GM18951 (cell line): ENCODE measurements around the gene PLSCR4.

Experiments used
- POLR2A ChIP-seq: IDR thresholded peaks from 4 replicates; pipeline ENCODE4 v1.6.1; 2011; ENCODE audit warnings: mild to moderate bottlenecking; ENCODE audit not compliant: insufficient read length, insufficient read depth; ENCODE audit errors: extremely low read depth
- in situ Hi-C: fragments of 300-500 bp; cut with MboI; formaldehyde crosslinking; loops from one replicate; pipeline ENCODE4 v1.12.0; 2022; ENCODE audit warnings: low sequenced_read_pairs, mixed read lengths, inconsistent platforms; ENCODE audit not compliant: unreplicated experiment

PLSCR4 gene

GRCh38 chr3:146160321-146160963 is 90.5 kb downstream of the PLSCR4 start:
- in situ Hi-C loops: loop anchor here (25.0 kb wide), 1 partner anchor 373 kb away; no protein-coding TSS in a partner anchor
- TF ChIP-seq POLR2A: no peak

DNA sequence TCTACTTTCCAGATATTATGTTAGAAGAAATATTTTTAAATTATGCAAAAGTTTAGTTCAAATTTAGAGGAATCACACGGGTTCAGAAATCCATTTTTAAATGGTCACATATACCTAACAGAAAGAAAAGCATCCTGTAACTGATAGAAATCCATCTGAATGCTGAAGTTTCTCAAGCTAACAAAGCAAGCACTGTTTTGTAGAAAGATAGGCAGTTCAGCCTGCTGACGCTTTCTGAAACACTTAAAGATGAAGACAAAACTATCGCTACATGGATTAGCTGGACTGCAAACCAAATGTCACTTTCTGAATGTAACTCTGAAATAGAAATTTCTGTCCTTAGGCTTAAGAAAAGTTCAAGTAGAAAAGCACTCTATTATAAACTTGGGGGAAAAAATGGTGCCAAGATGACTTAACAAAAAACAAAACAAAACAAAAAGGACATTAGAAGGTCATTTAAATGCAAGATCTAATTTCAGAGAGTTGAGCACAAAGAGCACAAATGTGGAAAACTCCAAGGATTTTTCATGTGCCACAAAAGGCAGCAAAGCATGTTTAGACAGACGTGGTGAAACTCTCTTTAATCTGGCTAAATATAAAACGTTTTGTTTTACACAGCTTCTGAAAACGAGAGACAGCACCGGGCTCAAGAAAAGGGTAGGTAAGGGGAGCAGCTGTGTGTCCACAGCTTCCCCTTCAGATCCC is 91.1 kb downstream of the PLSCR4 start:
- in situ Hi-C loops: loop anchor here (25.0 kb wide), 1 partner anchor 372 kb away; no protein-coding TSS in a partner anchor
- no peak for TF ChIP-seq POLR2A

GRCh38 chr3:146159037-146159436 is 91.9 kb downstream of the PLSCR4 start:
- in situ Hi-C loops: loop anchor here (25.0 kb wide), 1 partner anchor 372 kb away; no protein-coding TSS in a partner anchor
- TF ChIP-seq POLR2A: no peak

DNA sequence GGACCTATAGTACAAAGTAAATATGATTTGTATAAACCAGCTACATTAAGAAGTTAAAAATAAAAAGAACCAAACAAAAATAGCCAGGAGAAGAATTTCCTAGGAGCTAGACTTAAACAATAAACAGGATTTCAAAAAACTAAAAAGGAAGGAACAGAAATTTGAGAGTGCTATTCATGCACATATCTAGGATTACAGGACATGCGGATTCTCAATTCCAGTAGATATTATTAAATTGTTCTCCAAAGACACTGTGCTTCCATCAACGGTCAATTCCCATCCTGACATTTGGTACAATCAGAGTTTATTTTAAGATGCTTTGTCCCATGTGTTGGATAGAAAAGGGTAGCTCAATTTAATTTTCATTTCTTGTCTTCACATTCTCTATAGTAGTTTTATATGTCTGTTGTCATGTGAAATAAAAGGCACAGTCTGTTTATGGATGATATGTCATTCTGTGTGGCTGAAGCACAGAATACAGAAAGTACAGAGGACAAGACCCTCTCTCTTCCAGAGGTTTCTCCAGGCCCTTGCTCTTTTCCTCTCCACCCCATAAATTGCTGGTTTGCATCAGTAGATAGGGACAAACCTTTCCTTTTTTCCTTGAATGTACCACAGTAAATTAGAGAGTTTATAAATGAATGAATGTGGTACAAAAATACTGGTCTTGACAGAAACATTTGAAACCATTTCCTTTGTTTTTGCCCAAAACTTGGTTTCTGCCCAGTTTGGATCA is 93.4 kb downstream of the PLSCR4 start:
- in situ Hi-C loops: loop anchor here (25.0 kb wide), 1 partner anchor 370 kb away; no protein-coding TSS in a partner anchor
- no peak for TF ChIP-seq POLR2A

DNA sequence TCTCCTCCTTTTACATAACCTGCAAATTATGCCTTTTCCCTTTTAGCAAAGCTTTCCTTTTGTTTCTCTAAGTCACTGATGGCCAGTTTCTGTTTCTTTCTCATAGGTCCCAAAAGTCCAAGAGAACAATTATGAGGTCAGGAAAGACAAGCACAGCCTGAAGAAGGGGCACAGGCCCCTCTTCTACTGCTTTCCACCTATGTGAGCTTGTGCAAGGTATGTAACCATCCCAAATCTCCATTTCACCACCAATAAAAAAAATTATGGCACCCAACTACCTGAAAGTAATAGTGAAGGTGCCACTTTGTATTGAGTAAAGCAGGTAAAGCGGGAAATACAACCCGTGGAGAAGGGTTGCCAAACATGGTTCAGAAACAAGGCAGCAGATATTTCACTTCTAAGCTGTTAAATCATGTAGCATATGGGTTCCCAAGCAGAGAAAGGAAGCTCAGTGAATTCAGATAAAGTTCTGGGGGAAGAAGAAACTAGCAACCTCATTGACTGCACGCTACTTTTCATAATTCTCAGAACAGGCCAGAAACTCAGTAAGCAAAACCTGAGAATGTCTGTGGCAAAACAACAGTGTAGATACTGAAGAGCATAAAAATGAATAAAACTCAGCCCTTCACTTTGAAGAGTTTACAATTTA is 94.1 kb downstream of the PLSCR4 start:
- in situ Hi-C loops: loop anchor here (25.0 kb wide), 1 partner anchor 369 kb away; no protein-coding TSS in a partner anchor
- no peak for TF ChIP-seq POLR2A

DNA sequence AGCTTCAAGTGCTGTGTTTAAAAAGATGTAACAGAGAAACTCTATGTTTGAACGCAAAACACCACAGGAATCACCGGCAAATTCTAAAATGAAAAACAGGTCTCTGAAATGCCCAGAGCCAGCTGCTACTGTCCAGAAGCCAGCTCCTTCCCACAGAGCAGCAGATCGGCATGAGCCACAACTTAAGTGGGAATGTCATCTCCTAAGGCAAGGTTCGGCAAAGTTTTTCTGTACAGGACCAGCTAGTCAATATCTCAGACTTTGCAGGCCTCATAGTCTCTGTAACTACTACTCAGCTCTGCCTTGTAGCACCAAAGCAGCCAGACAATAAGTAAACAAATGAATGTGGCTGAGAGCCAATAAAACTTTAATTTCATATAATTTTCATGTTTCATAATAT is 94.8 kb downstream of the PLSCR4 start:
- in situ Hi-C loops: loop anchor here (25.0 kb wide), 1 partner anchor 369 kb away; no protein-coding TSS in a partner anchor
- no peak for TF ChIP-seq POLR2A

DNA sequence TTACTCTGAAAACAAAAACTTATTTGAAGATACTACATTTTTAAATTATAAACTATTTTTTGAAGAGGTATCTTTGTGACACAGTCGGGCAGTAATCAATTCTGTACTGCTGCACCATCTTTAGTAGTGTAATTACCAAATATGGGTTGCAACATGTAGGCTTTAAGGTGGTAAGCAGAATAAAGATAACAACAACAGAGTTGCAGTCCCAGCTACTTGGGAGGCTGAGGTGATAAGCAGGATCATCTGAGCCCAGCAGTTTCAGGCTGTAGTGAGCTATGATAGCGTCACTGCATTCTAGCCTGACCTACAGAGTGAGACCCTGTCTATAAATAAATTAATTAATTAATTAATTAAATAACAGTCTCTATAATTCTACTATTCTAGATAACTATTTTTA is 95.9 kb downstream of the PLSCR4 start:
- TF ChIP-seq POLR2A: no peak
- in situ Hi-C loops: loop anchor here (25.0 kb wide), 1 partner anchor 368 kb away; no protein-coding TSS in a partner anchor

DNA sequence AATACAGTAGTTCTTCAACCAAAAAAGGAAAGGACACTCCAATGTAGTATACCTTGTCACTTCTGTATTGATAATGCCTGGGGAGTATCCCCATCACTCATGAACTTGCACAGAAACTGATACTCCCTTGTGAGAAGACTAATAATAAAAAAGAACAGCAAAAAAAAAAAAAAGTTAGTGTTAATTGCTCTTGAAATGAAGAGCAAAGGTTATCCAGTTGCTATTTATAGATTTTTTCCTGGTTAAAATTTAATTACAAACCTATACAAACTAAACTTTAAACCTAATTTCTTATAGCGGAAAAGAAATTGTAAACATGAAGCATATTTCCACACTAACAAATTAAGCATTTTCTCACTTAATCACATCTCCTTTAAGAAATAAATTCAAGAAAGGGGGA is 96.6 kb downstream of the PLSCR4 start:
- in situ Hi-C loops: loop anchor here (25.0 kb wide), 1 partner anchor 367 kb away; no protein-coding TSS in a partner anchor
- no peak for TF ChIP-seq POLR2A

DNA sequence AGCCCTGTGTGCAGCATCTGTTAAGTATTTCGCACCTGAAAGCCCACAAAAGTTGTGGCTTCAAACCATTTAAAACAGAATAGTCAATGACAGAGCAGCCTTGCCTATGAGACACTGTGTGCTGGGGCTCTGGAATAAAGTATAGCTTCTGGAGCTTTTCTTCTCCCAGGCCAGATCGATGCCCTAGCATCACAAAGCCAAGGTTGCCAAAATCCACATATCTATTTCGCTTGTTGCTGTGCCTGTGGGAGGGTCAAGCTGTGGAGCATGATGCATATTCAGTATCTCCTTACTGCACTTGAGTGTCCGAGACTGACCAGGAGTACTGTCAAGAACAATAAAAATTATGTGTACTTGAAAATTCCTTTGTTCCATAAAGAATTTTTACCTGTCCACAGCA is 97.5 kb downstream of the PLSCR4 start:
- no peak for TF ChIP-seq POLR2A
- in situ Hi-C loops: loop anchor here (25.0 kb wide), 1 partner anchor 366 kb away; no protein-coding TSS in a partner anchor

DNA sequence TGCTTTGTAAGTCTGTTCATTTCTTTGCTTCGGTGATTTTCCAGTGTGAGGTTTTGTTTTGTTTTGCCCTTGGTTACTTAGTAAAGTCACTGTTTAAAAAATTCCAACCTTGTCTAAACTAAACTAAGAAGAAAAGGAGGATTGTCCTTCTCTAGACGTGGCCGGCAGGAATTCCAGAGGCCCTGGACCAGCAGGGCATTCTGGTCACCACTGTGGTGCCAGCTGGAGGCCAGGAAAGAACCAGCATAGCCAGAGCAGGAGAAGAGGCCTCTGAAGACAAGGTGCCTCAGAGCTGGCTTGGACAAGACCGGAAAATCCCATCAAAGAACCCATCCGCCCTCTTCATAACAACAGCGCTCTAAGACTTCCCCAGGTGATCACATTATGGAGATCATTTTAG is 98.1 kb downstream of the PLSCR4 start:
- no peak for TF ChIP-seq POLR2A
- in situ Hi-C loops: loop anchor here (25.0 kb wide), 1 partner anchor 366 kb away; no protein-coding TSS in a partner anchor

- in situ Hi-C loops: no loop called here
These were observed 102.4 kb downstream of the PLSCR4 start for GRCh38 chr3:146148468-146148931.

DNA sequence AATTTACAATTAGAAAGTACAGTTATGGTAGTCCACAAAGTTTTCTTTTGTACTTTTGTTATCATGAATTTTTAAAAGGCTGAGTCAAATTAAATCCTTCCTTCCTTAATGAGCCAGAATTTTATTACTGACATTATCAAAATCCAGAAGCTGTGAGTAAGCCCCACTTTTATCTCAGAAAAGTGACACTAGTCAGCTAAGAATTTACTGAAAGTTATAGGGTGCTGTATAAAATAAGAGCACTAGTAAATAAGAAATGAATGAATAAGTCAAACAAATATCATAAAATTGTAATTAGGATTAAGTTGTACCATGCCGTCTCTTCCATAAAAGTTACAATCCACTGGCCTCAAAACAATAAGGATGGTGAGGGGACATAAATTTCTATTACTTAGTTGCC is 105.3 kb downstream of the PLSCR4 start:
- TF ChIP-seq POLR2A: no peak
- in situ Hi-C loops: no loop called here

More at GRCh38 chr3:146148468-146148931, 102.4 kb downstream of the PLSCR4 start:
- no peak for TF ChIP-seq POLR2A
